Measurements from ENCODE around the gene FAM72A. TPM values are rescaled to one million over a fixed set of nuclear protein-coding genes. Genes with fewer than 3 reads are reported as not detected.
"Not testable (repeated sequence)": the region's sequence is repeated elsewhere in the genome, so short reads cannot be mapped to it uniquely, and the experiment has no call there.

Gene FAM72A
- total and polyA plus RNA-seq, 7 donors, result 0.11 to 0.92 (median 0.50) TPM; not detected in 1

- ATAC-seq; H3K27me3 ChIP-seq (ENCODE audit: insufficient read depth in 3 of 3, low read length in 2 of 3); H3K27ac ChIP-seq; H3K4me3 ChIP-seq; H3K36me3 ChIP-seq (ENCODE audit: insufficient read depth in 1 of 2, low read depth in 1 of 2); intact Hi-C loops (cut with DNase I); H3K4me1 ChIP-seq; DNase-seq; H3K9me3 ChIP-seq: not testable (repeated sequence)
- WGBS, 3 donors, result 84 to 90% (median 88%) methylated on average over 3 to 4 of the region's 6 CpGs
Measured at GRCh38 chr1:206182368-206183317, 20.0 kb downstream of the FAM72A start.

- H3K36me3 ChIP-seq (ENCODE audit: insufficient read depth in 1 of 2, low read depth in 1 of 2); ATAC-seq; H3K9me3 ChIP-seq; intact Hi-C loops (cut with DNase I); DNase-seq; H3K27ac ChIP-seq; H3K4me1 ChIP-seq; H3K27me3 ChIP-seq (ENCODE audit: insufficient read depth in 3 of 3, low read length in 2 of 3); H3K4me3 ChIP-seq: not testable (repeated sequence)
Measured at GRCh38 chr1:206179666-206180065, 23.0 kb downstream of the FAM72A start.

- H3K27me3 ChIP-seq (ENCODE audit: insufficient read depth in 3 of 3, low read length in 2 of 3); DNase-seq; H3K4me3 ChIP-seq; intact Hi-C loops (cut with DNase I); H3K36me3 ChIP-seq (ENCODE audit: insufficient read depth in 1 of 2, low read depth in 1 of 2); H3K27ac ChIP-seq; H3K9me3 ChIP-seq; ATAC-seq; H3K4me1 ChIP-seq: not testable (repeated sequence)
- WGBS, 3 donors, result 88 to 93% (median 93%) methylated on average over 9 of the region's 9 CpGs
Measured at GRCh38 chr1:206178061-206178989, 24.3 kb downstream of the FAM72A start.

- H3K4me3 ChIP-seq; H3K27me3 ChIP-seq (ENCODE audit: insufficient read depth in 3 of 3, low read length in 2 of 3); intact Hi-C loops (cut with DNase I); H3K27ac ChIP-seq; H3K36me3 ChIP-seq (ENCODE audit: insufficient read depth in 1 of 2, low read depth in 1 of 2); H3K9me3 ChIP-seq; H3K4me1 ChIP-seq: not testable (repeated sequence)
- ATAC-seq (peak; percentile 27 to 92 (median 80)), DNase-seq (peak; percentile 39 to 41)
- 32 to 67% (median 40%) methylated on average over 1 of the region's 2 CpGs for WGBS, 3 donors
Measured at GRCh38 chr1:206176114-206176502, 26.5 kb downstream of the FAM72A start.

- H3K4me3 ChIP-seq; H3K4me1 ChIP-seq; H3K9me3 ChIP-seq; H3K27me3 ChIP-seq (ENCODE audit: insufficient read depth in 3 of 3, low read length in 2 of 3); DNase-seq; H3K27ac ChIP-seq; intact Hi-C loops (cut with DNase I); H3K36me3 ChIP-seq (ENCODE audit: insufficient read depth in 1 of 2, low read depth in 1 of 2): not testable (repeated sequence)
- peak; percentile 55 to 65 (median 57) for ATAC-seq
- 31 to 72% (median 32%) methylated on average over 1 of the region's 4 CpGs for WGBS, 3 donors
Measured at GRCh38 chr1:206175459-206176113, 27.1 kb downstream of the FAM72A start.

- DNase-seq; H3K4me1 ChIP-seq; intact Hi-C loops (cut with DNase I); H3K36me3 ChIP-seq (ENCODE audit: insufficient read depth in 1 of 2, low read depth in 1 of 2); H3K27me3 ChIP-seq (ENCODE audit: insufficient read depth in 3 of 3, low read length in 2 of 3); H3K4me3 ChIP-seq; H3K9me3 ChIP-seq; H3K27ac ChIP-seq: not testable (repeated sequence)
- ATAC-seq, result peak in 2 of 4 donors; percentile 45 to 75
- WGBS, 3 donors, result 52 to 73% (median 66%) methylated on average over 7 of the region's 7 CpGs
Measured at GRCh38 chr1:206174182-206174868, 28.3 kb downstream of the FAM72A start.

- H3K4me1 ChIP-seq; H3K36me3 ChIP-seq (ENCODE audit: insufficient read depth in 1 of 2, low read depth in 1 of 2); DNase-seq; H3K27me3 ChIP-seq (ENCODE audit: insufficient read depth in 3 of 3, low read length in 2 of 3); H3K27ac ChIP-seq; H3K9me3 ChIP-seq; intact Hi-C loops (cut with DNase I); H3K4me3 ChIP-seq; ATAC-seq: not testable (repeated sequence)
- WGBS, 3 donors, result 93 to 97% (median 96%) methylated on average over 1 of the region's 2 CpGs
Measured at GRCh38 chr1:206173110-206173719, 29.4 kb downstream of the FAM72A start.

GRCh38 chr1:206169794-206170193 lies 32.8 kb downstream of the FAM72A start:
- H3K27ac ChIP-seq; H3K4me1 ChIP-seq; H3K27me3 ChIP-seq (ENCODE audit: insufficient read depth in 3 of 3, low read length in 2 of 3); H3K4me3 ChIP-seq; H3K9me3 ChIP-seq; DNase-seq; H3K36me3 ChIP-seq (ENCODE audit: insufficient read depth in 1 of 2, low read depth in 1 of 2); intact Hi-C loops (cut with DNase I); ATAC-seq: not testable (repeated sequence)
- 79 to 83% (median 80%) methylated on average over 1 to 2 of the region's 3 CpGs for WGBS, 3 donors

All from psoas muscle (tissue), 8 donors.